HFF-Myc (cell line): ENCODE data around the gene TOMM7.

Source experiments
- DNase-seq: peaks from one replicate; pipeline ENCODE4 v3.0.0-alpha.2; 2011; ENCODE audit warnings: low read depth; ENCODE audit errors: extremely low read depth
- H3K4me3 ChIP-seq: replicated peaks from 2 replicates; pipeline ENCODE4 v1.5.1; 2011; ENCODE audit warnings: low read depth, mild to moderate bottlenecking, control low read depth, low read length
- TF ChIP-seq, protein P1 (sequence below): IDR thresholded peaks from 2 replicates; pipeline ENCODE4 v1.5.1; 2012; ENCODE audit warnings: mild to moderate bottlenecking, low read depth, low read length, control low read depth; ENCODE audit errors: missing control alignments

Gene TOMM7

GRCh38 chr7:22865602-22865960 lies 42.9 kb upstream of the TOMM7 start:
- no peak for DNase-seq
- TF ChIP-seq, protein P1, sequence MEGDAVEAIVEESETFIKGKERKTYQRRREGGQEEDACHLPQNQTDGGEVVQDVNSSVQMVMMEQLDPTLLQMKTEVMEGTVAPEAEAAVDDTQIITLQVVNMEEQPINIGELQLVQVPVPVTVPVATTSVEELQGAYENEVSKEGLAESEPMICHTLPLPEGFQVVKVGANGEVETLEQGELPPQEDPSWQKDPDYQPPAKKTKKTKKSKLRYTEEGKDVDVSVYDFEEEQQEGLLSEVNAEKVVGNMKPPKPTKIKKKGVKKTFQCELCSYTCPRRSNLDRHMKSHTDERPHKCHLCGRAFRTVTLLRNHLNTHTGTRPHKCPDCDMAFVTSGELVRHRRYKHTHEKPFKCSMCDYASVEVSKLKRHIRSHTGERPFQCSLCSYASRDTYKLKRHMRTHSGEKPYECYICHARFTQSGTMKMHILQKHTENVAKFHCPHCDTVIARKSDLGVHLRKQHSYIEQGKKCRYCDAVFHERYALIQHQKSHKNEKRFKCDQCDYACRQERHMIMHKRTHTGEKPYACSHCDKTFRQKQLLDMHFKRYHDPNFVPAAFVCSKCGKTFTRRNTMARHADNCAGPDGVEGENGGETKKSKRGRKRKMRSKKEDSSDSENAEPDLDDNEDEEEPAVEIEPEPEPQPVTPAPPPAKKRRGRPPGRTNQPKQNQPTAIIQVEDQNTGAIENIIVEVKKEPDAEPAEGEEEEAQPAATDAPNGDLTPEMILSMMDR, result no peak
- no peak overlapping the region for H3K4me3 ChIP-seq

GRCh38 chr7:22864855-22865601 lies 42.4 kb upstream of the TOMM7 start:
- TF ChIP-seq, protein P1, result no peak
- H3K4me3 ChIP-seq, result no peak overlapping the region
- no peak for DNase-seq

GRCh38 chr7:22864301-22864700 lies 41.7 kb upstream of the TOMM7 start:
- no peak for DNase-seq
- H3K4me3 ChIP-seq, result no peak overlapping the region
- TF ChIP-seq, protein P1, result no peak

DNA sequence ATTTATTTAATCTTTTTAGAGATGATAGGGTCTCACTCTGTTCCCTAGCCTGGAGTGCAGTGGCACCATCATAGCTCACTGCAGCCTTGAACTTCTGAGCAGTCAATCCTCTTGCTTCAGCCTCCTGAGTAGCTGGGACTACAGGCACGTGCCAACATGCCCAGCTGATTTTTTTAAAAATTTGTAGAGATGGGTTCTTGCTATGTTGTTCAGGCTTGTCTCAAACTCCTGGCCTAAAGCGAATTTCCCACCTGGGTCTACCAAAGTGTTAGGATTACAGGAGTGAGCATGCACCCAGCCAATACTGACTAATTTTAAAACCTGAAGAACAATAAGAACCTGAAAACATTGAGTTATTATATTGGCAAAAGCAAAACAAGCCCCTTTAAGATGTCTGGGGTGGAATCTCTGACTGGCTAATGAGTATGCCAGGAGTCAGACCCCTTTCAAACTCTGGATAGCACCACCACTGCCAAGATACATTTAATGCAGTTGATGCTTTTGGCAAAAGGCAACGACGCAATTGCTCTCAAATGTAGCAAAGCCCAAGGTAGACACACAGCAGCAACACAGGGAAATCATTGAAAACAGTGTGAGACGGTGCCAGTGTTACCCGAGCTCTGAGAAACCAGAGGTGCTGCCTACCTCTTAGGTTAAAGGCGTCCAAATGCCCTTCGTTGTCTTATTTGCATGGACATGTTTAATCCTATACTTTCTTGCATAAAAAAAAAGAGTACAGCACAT lies 40.7 kb upstream of the TOMM7 start:
- TF ChIP-seq, protein P1, result no peak
- DNase-seq, result no peak
- no peak overlapping the region for H3K4me3 ChIP-seq

GRCh38 chr7:22861576-22861975 lies 38.9 kb upstream of the TOMM7 start:
- no peak overlapping the region for H3K4me3 ChIP-seq
- DNase-seq, result no peak

GRCh38 chr7:22860784-22861482 lies 38.3 kb upstream of the TOMM7 start:
- TF ChIP-seq, protein P1, result peak; percentile 56
- no peak for DNase-seq
- H3K4me3 ChIP-seq, result no peak overlapping the region

More at GRCh38 chr7:22861576-22861975, 38.9 kb upstream of the TOMM7 start:
- TF ChIP-seq, protein P1, result no peak
